Dedifferentiated amniotic fluid mesenchymal stem cell (primary cell): ENCODE results near the gene RLN3.

Experiments
- DNase-seq: peaks from one replicate; pipeline ENCODE4 v3.0.0-alpha.2; 2016; ENCODE audit errors: extremely low spot score

Gene RLN3

GRCh38 chr19:14027856-14028450 lies at the start of gene RLN3:
TSS of gene RLN3 (plus strand) at chr19:14028148. CDS start at chr19:14028205, 57 bp downstream.
- no peak for DNase-seq

DNA sequence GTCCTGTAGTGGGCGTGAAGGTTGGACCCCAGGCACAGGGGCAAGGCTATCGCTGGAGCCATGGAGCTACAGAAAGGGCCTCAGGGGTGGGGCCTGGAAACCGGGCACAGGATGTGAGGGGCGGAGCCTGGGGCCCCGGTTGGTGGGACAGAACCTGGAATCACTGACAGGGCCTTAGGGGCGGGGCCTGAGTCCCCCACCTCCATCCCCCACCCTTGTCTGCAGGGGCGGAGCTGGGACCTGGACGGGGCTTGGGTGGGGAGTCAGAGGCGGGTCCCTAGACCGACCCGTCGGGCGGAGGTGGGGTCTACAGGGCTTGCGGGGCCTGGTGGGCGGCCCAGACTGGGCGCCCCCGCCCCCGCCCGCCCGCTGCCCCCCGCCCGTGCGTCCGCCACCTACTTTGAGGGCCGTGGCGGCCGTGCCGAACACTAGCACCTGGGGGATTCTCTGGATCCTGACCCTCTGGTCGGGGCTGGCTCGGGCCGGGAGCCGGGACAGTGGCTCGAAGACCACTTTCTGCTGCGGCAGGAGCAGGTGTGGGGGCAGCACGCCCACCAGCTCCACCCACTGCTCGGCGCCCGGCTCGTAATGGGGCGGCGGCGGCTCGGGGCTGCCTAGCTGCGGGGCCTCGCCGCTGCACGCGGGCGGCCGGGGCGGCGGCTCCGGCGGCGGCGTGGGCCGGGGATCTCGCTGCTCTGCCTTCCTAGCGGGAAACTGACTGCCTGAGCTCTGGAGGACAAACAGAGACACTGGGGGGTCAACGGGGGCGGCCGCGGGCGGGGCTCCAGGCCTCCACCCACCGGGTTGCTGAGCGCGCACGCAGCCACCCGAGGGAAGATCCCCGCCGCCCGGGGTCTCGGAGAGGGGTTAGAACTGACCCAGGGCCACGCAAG lies 49.4 kb upstream of the RLN3 start:
- DNase-seq, result no peak

DNA sequence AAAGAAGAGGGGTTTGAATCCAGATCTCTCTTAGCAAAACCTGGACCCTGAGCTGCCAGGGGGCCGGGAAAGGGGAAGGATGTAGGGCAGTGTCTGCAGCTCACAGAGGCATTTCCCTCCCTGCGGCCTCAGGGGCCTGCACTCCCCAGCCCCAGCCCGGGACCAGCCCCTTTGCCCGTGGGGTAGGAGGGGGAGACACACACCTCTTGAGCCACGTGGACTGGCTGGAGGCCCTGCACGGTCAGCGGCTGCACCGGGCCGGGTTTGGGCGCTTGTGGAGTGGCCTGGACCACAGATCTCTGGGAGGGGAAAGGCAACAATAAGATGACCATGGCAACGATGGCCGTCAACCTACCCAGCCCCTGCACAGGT lies 48.7 kb upstream of the RLN3 start:
- no peak for DNase-seq

DNA sequence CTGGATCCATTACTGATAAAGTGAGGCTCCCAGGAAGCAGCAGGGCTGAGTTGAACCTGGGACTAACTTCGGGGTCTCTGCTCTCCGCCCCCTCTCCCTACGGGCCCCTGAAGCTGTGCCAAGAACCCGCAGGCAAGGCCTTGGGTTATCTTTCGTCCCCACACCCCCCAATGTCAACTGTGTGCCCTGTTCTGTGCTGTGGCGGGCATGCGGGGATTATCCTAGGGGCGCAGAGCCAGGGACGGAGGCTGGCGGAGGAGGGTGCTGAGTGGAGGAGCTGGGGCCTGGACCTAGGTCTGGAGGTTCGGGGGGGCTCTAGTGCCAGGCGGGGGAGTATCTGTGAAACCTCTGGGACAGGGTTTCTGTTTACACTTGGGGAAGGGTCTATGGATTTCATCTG lies 48.3 kb upstream of the RLN3 start:
- no peak for DNase-seq

DNA sequence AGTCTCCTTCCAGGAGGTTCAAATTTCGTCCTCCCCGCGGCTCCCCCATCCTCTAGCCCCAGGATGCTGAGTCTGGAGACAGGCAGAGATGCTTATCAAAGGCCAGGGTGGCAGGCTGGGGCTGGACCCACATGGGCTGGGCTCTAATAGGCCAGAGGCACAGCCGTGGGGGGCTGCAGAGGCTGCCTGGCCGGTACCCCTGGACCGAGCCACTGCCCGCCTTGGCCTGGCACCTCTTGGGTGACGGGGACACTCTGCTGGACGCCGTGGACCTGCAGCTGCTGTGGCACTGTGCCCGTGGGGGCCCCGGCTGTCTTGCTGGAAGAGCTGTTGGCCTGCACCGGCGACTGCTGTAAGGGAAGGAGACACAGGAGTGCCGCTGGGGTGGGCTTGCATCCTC lies 47.6 kb upstream of the RLN3 start:
- no peak for DNase-seq

DNA sequence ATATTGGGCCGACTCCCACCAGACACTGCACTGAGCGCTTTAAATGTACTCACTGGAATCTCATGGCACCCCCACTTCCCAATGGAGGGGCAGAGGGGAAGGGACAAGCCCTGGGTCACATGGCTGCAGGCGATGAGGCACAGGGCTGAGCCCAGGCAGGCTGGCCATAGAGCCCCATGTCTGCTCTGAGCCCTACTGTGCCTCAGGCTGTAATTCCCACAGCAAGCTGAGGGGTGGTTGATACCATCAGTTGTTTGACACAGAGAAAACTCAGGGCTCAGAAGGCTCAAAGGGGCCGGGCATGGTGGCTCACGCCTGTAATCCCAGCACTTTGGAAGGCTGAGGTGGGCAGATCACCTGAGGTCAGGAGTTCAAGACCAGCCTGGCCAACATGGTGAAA lies 46.9 kb upstream of the RLN3 start:
- no peak for DNase-seq

- DNase-seq, result no peak
Observed at GRCh38 chr19:13981467-13981866, 46.5 kb upstream of the RLN3 start.

GRCh38 chr19:13981988-13982501 lies 45.9 kb upstream of the RLN3 start:
- DNase-seq, result no peak

GRCh38 chr19:13982773-13983172 lies 45.2 kb upstream of the RLN3 start:
- DNase-seq, result no peak

GRCh38 chr19:13983213-13983889 lies 44.6 kb upstream of the RLN3 start:
- no peak for DNase-seq

- DNase-seq, result no peak
Observed at GRCh38 chr19:13984186-13984585, 43.8 kb upstream of the RLN3 start.

DNA sequence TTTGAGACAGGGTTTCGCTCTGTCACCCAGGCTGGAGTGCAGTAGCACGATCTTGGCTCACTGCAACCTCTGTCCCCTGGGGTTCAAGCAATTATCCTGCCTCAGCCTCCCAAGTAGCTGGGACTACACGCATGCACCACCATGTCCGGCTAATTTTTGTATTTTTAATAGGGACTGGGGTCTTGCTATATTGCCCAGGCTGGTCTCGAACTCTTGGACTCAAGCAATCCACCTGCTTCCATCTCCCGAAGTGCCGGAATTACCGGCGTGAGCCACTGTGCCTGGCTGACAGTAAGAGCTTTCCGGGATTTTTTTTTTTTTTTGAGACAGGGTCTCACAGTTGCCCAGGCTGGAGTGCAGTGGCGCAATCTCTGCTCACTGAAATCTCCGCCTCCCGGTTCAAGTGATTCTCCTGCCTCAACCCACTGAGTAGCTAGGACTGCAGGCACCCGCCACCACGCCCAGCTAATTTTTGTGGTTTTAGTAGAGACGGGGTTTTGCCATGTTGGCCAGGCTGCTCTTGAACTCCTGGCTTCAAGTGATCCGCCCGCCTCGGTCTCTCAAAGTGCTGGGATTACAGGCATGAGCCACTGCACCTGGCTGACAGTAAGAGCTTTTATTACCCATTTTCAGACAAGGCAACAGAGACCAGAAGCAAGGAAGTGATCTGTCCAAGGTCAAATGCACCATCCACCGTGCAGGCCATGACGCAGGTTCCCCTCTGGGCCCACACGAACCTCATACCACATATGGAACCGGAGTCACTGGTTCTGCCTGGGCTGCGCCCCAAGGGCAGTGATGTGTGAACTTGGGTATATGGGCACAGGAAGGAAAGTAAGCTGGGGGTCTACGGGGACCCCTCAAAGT lies 42.8 kb upstream of the RLN3 start:
- no peak for DNase-seq

- DNase-seq, result no peak
Observed at GRCh38 chr19:13985771-13986347, 42.1 kb upstream of the RLN3 start.

- no peak for DNase-seq
Observed at GRCh38 chr19:13986348-13986904, 41.5 kb upstream of the RLN3 start.

DNA sequence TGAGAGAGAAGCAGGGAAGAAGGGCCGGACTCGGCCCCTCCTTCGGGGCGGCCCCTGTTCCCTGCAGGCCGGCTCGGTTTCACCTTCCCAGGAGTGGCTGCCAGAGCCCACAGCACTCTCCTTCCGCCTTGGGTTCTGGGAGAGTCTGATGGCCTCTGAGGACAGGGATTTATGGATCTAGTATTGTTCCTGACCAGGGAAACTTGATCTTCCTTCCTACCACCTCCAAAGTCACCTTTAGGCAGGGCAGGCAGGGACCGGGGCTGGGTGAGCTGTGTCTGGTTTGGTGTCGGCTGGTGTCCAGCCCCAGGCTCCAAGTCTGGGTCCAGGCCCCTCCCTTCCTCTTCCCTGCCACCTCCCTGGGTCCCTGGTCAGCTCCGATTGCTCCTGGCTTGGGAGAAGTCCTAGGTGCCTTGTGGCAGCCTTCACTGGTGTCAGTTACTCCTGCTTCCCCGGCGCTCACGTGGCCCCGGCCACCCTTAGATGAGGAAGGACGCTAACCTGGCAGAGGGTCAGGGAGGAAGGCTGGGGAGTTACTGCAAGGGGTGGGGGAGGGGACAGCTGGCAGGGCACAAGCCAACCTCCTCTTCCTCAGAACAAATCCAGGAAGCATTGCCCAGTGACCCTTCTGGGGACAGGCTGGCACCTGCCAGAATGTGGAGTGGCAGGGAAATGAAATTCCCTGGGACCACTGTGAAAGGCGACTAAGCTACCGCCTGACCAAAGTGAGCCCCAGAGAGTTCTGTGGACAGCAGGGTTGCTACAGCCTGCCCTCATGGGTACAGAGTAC lies 40.7 kb upstream of the RLN3 start:
- DNase-seq, result no peak

- no peak for DNase-seq
Observed at GRCh38 chr19:13989487-13989886, 38.5 kb upstream of the RLN3 start.

- no peak for DNase-seq
Observed at GRCh38 chr19:13990085-13990484, 37.9 kb upstream of the RLN3 start.

DNA sequence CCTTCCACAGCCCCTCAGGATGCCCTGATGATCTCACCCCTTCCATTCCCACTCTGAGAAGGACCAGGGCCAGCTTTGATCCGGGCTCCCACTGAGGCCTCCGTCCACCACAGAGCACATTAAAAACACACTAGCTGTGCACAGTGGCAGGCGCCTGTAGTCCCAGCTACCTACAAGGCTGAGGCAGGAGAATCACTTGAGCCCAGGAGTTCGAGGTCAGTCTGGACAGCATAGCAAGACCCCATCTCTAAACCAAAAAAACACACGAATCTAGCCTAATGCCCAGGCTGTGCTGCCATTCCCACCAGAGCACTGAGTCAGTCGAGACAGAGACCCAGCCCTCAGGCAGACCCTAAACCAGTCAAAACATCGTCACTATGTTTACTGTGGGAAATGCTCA lies 35.9 kb upstream of the RLN3 start:
- no peak for DNase-seq

GRCh38 chr19:13993590-13994300 lies 34.2 kb upstream of the RLN3 start:
- DNase-seq, result no peak
